Vagina (tissue), 2 donors: ENCODE data around the gene METTL23.

Source experiments
- CTCF ChIP-seq, 3 experiments: fragments of 450-650 bp in 2 of 3; fragments of 200-600 bp in 1 of 3; sonication (generic) in 1 of 3; IDR thresholded peaks; one replicate each; pipeline ENCODE4 v1.5.1; 2017 to 2019; ENCODE audit warnings: antibody characterized with exemption in 3 of 3, mild to moderate bottlenecking in 2 of 3, moderate library complexity in 2 of 3
- POLR2A ChIP-seq, 2 donors: fragments of 450-650 bp; IDR thresholded peaks; one replicate each; pipeline ENCODE4 v1.6.1; 2017; ENCODE audit warnings: antibody characterized with exemption in 2 of 2, mild to moderate bottlenecking in 2 of 2, moderate library complexity in 2 of 2
- POLR2AphosphoS5 ChIP-seq, 2 donors: sonication (generic); formaldehyde crosslinking; IDR thresholded peaks; one replicate each; pipeline ENCODE4 v1.9.0; 2017; ENCODE audit warnings: antibody characterized with exemption in 2 of 2, mild to moderate bottlenecking in 2 of 2, low read depth in 1 of 2; ENCODE audit not compliant: insufficient read depth in 1 of 2

GRCh38 chr17:76783146-76783545, 56.5 kb downstream of the METTL23 start:
- TF ChIP-seq CTCF (IDR thresholded peaks at IDR 0.05): no peak
- TF ChIP-seq POLR2AphosphoS5 (IDR thresholded peaks at IDR 0.05; ENCODE audit: insufficient read depth in 1 of 2, low read depth in 1 of 2): no peak
- TF ChIP-seq POLR2A (IDR thresholded peaks at IDR 0.05): no peak
